Measurements from ENCODE around the gene TPRG1L. TPM values are rescaled to one million over a fixed set of nuclear protein-coding genes. Genes with fewer than 3 reads are reported as not detected.

Gene TPRG1L
- total and polyA plus RNA-seq, 4 donors = 24.1 to 46.6 (median 32.9) TPM

GRCh38 chr1:3593745-3594144 is 31.1 kb upstream of the TPRG1L start:
- DNase-seq = no peak
- peaks cover 0 to 47% (median 45%) of the 10 kb centered on the region in 5 donors for H3K4me1 ChIP-seq (ENCODE audit: control insufficient read depth in 5 of 5, insufficient read depth in 5 of 5, low read length in 5 of 5)

GRCh38 chr1:3594706-3595377 is 30.0 kb upstream of the TPRG1L start:
- Histone ChIP-seq H3K36me3 (ENCODE audit: control insufficient read depth in 4 of 4, insufficient read depth in 4 of 4, low read length in 4 of 4) (peaks cover 0 to under 1% (median 0%) of the 10 kb centered on the region in 4 donors), H3K9ac (ENCODE audit: insufficient read depth in 1 of 2, low read length in 2 of 2) (no peak overlapping the region), H3K4me1 (ENCODE audit: control insufficient read depth in 5 of 5, insufficient read depth in 5 of 5, low read length in 5 of 5) (peaks cover 0 to 51% (median 42%) of the 10 kb centered on the region in 5 donors), H3K27ac (ENCODE audit: low read depth in 1 of 2, low read length in 1 of 2) (no peak overlapping the region), H3K4me3 (no peak overlapping the region), H3K27me3 (ENCODE audit: control insufficient read depth in 3 of 3, insufficient read depth in 3 of 3, low read length in 2 of 3) (no peaks in the 10 kb centered on the region), H3K9me3 (ENCODE audit: control insufficient read depth in 4 of 4, insufficient read depth in 3 of 4, low read length in 3 of 4) (no peaks in the 10 kb centered on the region)
- no peak for DNase-seq
- ATAC-seq (ENCODE audit: insufficient read depth, low FRiP score) = no peak
- no peak for TF ChIP-seq CTCF (IDR thresholded peaks at IDR 0.05; ENCODE audit: control extremely low read depth, extremely low read depth)
- WGBS, 2 donors = 88 to 89% methylated on average over 31 of the region's 31 CpGs

More at GRCh38 chr1:3593745-3594144, 31.1 kb upstream of the TPRG1L start:
- no peak for TF ChIP-seq CTCF (IDR thresholded peaks at IDR 0.05; ENCODE audit: control extremely low read depth, extremely low read depth)
- Histone ChIP-seq H3K36me3 (ENCODE audit: control insufficient read depth in 4 of 4, insufficient read depth in 4 of 4, low read length in 4 of 4) (peaks cover 0 to 3% (median 0%) of the 10 kb centered on the region in 4 donors), H3K9ac (ENCODE audit: insufficient read depth in 1 of 2, low read length in 2 of 2) (no peak overlapping the region), H3K27me3 (ENCODE audit: control insufficient read depth in 3 of 3, insufficient read depth in 3 of 3, low read length in 2 of 3) (no peaks in the 10 kb centered on the region), H3K9me3 (ENCODE audit: control insufficient read depth in 4 of 4, insufficient read depth in 3 of 4, low read length in 3 of 4) (no peaks in the 10 kb centered on the region), H3K27ac (ENCODE audit: low read depth in 1 of 2, low read length in 1 of 2) (no peak overlapping the region), H3K4me3 (no peak overlapping the region)
- WGBS, 2 donors = 40 to 59% methylated on average over 10 of the region's 10 CpGs
- ATAC-seq (ENCODE audit: insufficient read depth, low FRiP score) = no peak

GRCh38 chr1:3595949-3596348 is 28.9 kb upstream of the TPRG1L start:
- H3K9me3 ChIP-seq (ENCODE audit: control insufficient read depth in 4 of 4, insufficient read depth in 3 of 4, low read length in 3 of 4) = no peaks in the 10 kb centered on the region
- H3K4me1 ChIP-seq (ENCODE audit: control insufficient read depth in 5 of 5, insufficient read depth in 5 of 5, low read length in 5 of 5) = peaks cover 0 to 43% (median 31%) of the 10 kb centered on the region in 5 donors
- DNase-seq (no peak), ATAC-seq (ENCODE audit: insufficient read depth, low FRiP score) (no peak)
- no peaks in the 10 kb centered on the region for H3K36me3 ChIP-seq (ENCODE audit: control insufficient read depth in 4 of 4, insufficient read depth in 4 of 4, low read length in 4 of 4)
- H3K9ac ChIP-seq (ENCODE audit: insufficient read depth in 1 of 2, low read length in 2 of 2) = no peak overlapping the region
- no peak overlapping the region for H3K4me3 ChIP-seq
- TF ChIP-seq CTCF (IDR thresholded peaks at IDR 0.05; ENCODE audit: control extremely low read depth, extremely low read depth) = no peak
- no peak overlapping the region for H3K27ac ChIP-seq (ENCODE audit: low read depth in 1 of 2, low read length in 1 of 2)
- 92 to 95% methylated on average over 7 of the region's 7 CpGs for WGBS, 2 donors
- H3K27me3 ChIP-seq (ENCODE audit: control insufficient read depth in 3 of 3, insufficient read depth in 3 of 3, low read length in 2 of 3) = no peaks in the 10 kb centered on the region
